K562 (cell line): ENCODE results near the gene MAGI1. TPM values are rescaled to one million over a fixed set of nuclear protein-coding genes. Genes with fewer than 3 reads are reported as not detected.

Source experiments
- ATAC-seq: fragments of 200-7000 bp; cut with Tn5 transposase; 3 replicates; pipeline ENCODE4 v1.9.1; 2020; ENCODE audit warnings: moderate library complexity
- BruUV-seq: library from RNA; stranded (reverse); fragments of 400-500 nt; replicated peaks from 2 replicates; lab custom pipeline; 2021; lab: Mats Ljungman, UMichigan
- CTCF ChIA-PET: fragments of 300-600 bp; formaldehyde crosslinking; extraction: SDS; loops from one replicate; lab custom pipeline; 2021; ENCODE audit warnings: low intra/inter-chr PET ratio; lab: Yijun Ruan, JAX
- POLR2A ChIA-PET: fragments of 300-600, 350-650 bp; sonication (Branson Sonifier 250); formaldehyde crosslinking; extraction: SDS; loops from one replicate; lab custom pipeline; 2021; ENCODE audit warnings: antibody characterized with exemption, inconsistent platforms; lab: Yijun Ruan, JAX
- DNase-seq, 4 experiments: peaks; one replicate each; pipeline versions ENCODE4 v3.0.0 to v3.0.0-alpha.2; 2011 to 2018; ENCODE audit warnings: low spot score in 3 of 4, mixed read lengths in 3 of 4; ENCODE audit errors: extremely low read depth in 1 of 4
- FAIRE-seq: peaks from 2 replicates; lab custom pipeline; 2011; peaks lifted over from hg19 to GRCh38; lab: Jason Lieb, UNC
- H2AFZ ChIP-seq: 2 replicates; pipeline ENCODE4 v1.6.0; 2011; ENCODE audit warnings: low read depth, low read length, control low read depth, inconsistent platforms
- H3K27ac ChIP-seq: fragments of 200-600 bp; 3 replicates; pipeline ENCODE4 v1.8.0; 2011; ENCODE audit warnings: low read depth, mild to moderate bottlenecking, control low read depth, inconsistent platforms, low read length, moderate library complexity, mixed read lengths; ENCODE audit errors: extremely low read depth
- H3K27me3 ChIP-seq, 2 experiments: fragments of 300-600 bp in 1 of 2; 2 replicates in 1 of 2; 3 replicates in 1 of 2; pipeline versions ENCODE4 v1.6.0 to v1.8.0; 2011; ENCODE audit warnings: inconsistent platforms in 2 of 2, low read length in 2 of 2, mild to moderate bottlenecking in 1 of 2, mixed read lengths in 1 of 2, moderate library complexity in 1 of 2; ENCODE audit not compliant: control insufficient read depth in 2 of 2, insufficient read depth in 2 of 2
- H3K36me3 ChIP-seq: fragments of 300-600 bp; 3 replicates; pipeline ENCODE4 v1.8.0; 2011; ENCODE audit warnings: mild to moderate bottlenecking, low read length, inconsistent platforms; ENCODE audit not compliant: control insufficient read depth, insufficient read depth
- H3K4me1 ChIP-seq, 2 experiments: fragments of 200-600 bp in 1 of 2; replicated peaks in 1 of 2; 2 replicates in 1 of 2; 3 replicates in 1 of 2; pipeline versions ENCODE4 v1.5.1 to v1.8.0; 2011; ENCODE audit warnings: inconsistent platforms in 2 of 2, low read length in 2 of 2, mild to moderate bottlenecking in 1 of 2, mixed read lengths in 1 of 2, moderate library complexity in 1 of 2; ENCODE audit not compliant: control insufficient read depth in 2 of 2, insufficient read depth in 2 of 2
- H3K4me2 ChIP-seq: 2 replicates; pipeline ENCODE4 v1.6.1; 2011; ENCODE audit warnings: low read length, control low read depth, inconsistent platforms, mixed read lengths; ENCODE audit not compliant: insufficient read depth
- H3K4me3 ChIP-seq: fragments of 200-600 bp; sonication (generic), shearing (Covaris generic); 2 replicates; pipeline ENCODE4 v1.5.1; 2016; ENCODE audit warnings: control low read depth, inconsistent platforms
- H3K79me2 ChIP-seq: fragments of 200-600 bp; 3 replicates; pipeline ENCODE4 v1.8.0; 2011; ENCODE audit warnings: low read length, inconsistent platforms; ENCODE audit not compliant: control insufficient read depth, insufficient read depth
- H3K9ac ChIP-seq, 2 experiments: 2 replicates each; pipeline versions ENCODE4 v1.6.0 to v1.6.1; 2011; ENCODE audit warnings: low read depth in 2 of 2, low read length in 2 of 2, control low read depth in 1 of 2, inconsistent platforms in 1 of 2, mild to moderate bottlenecking in 1 of 2, mixed read lengths in 1 of 2; ENCODE audit not compliant: insufficient read depth in 1 of 2
- H3K9me1 ChIP-seq: one replicate; pipeline ENCODE4 v1.6.0; 2011; ENCODE audit warnings: inconsistent platforms, mild to moderate bottlenecking, low read length, moderate library complexity; ENCODE audit not compliant: control insufficient read depth, insufficient read depth
- H3K9me3 ChIP-seq: replicated peaks from 2 replicates; pipeline ENCODE4 v1.5.1; 2011; ENCODE audit warnings: low read depth, low read length, inconsistent platforms; ENCODE audit not compliant: control insufficient read depth, insufficient read depth
- H4K20me1 ChIP-seq: replicated peaks from 2 replicates; pipeline ENCODE4 v1.6.1; 2011; ENCODE audit warnings: low read length, inconsistent platforms, mixed read lengths; ENCODE audit not compliant: control insufficient read depth, insufficient read depth
- CREB5 ChIP-seq: fragments of 250-450 bp; sonication (Bioruptor Pico); IDR thresholded peaks from 2 replicates; pipeline ENCODE4 v1.5.0; 2020; ENCODE audit warnings: mild to moderate bottlenecking
- DPF2 ChIP-seq: fragments of 450-650 bp; IDR thresholded peaks from 2 replicates; pipeline ENCODE4 v1.6.1; 2016
- FOXP1 ChIP-seq: sonication (generic); formaldehyde crosslinking; IDR thresholded peaks from 2 replicates; pipeline ENCODE4 v1.8.0; 2022; ENCODE audit warnings: mild to moderate bottlenecking, missing genetic modification reagents
- GATAD2A ChIP-seq: fragments of 450-650 bp; IDR thresholded peaks from 2 replicates; pipeline ENCODE4 v1.6.1; 2017
- HBP1 ChIP-seq: fragments of 450-650 bp; formaldehyde crosslinking; IDR thresholded peaks from 2 replicates; pipeline ENCODE4 v1.4.0; 2022; ENCODE audit warnings: missing genetic modification characterization
- KHSRP ChIP-seq: fragments of 450-650 bp; IDR thresholded peaks from 2 replicates; pipeline ENCODE4 v1.6.1; 2017
- MEF2A ChIP-seq: IDR thresholded peaks from 2 replicates; pipeline ENCODE4 v1.6.1; 2011; ENCODE audit warnings: low read depth, mild to moderate bottlenecking, low read length, moderate library complexity; ENCODE audit not compliant: control insufficient read depth
- MXI1 ChIP-seq: IDR thresholded peaks from 2 replicates; pipeline ENCODE4 v1.6.1; 2011; ENCODE audit warnings: low read depth, mild to moderate bottlenecking, improper control_type of control experiment, low read length
- NBN ChIP-seq: fragments of 450-650 bp; IDR thresholded peaks from 2 replicates; pipeline ENCODE4 v1.6.1; 2016; ENCODE audit warnings: low read depth, mild to moderate bottlenecking
- NFYB ChIP-seq: IDR thresholded peaks from 2 replicates; pipeline ENCODE4 v1.6.1; 2011; ENCODE audit warnings: mild to moderate bottlenecking, moderate library complexity; ENCODE audit not compliant: insufficient read length; ENCODE audit errors: extremely low read depth
- POLR3G ChIP-seq: IDR thresholded peaks from 2 replicates; pipeline ENCODE4 v1.6.1; 2011; ENCODE audit not compliant: insufficient read length, insufficient replicate concordance; ENCODE audit errors: extremely low read depth
- SIN3A ChIP-seq, 2 experiments: fragments of 150-350 bp in 1 of 2; IDR thresholded peaks; 2 replicates each; pipeline ENCODE4 v1.6.1; 2011 to 2016; ENCODE audit warnings: borderline replicate concordance in 2 of 2, low read depth in 2 of 2, low read length in 2 of 2, mild to moderate bottlenecking in 2 of 2, moderate library complexity in 2 of 2; ENCODE audit not compliant: control insufficient read depth in 1 of 2
- SLC30A9 ChIP-seq: fragments of 250-450 bp; sonication (Bioruptor Pico); IDR thresholded peaks from 2 replicates; pipeline ENCODE4 v1.8.0; 2022; ENCODE audit warnings: mild to moderate bottlenecking, moderate library complexity
- XRCC3 ChIP-seq: fragments of 450-650 bp; IDR thresholded peaks from 2 replicates; pipeline ENCODE4 v1.6.1; 2017; ENCODE audit warnings: mild to moderate bottlenecking, moderate library complexity
- ZFP36 ChIP-seq: fragments of 150-350 bp; IDR thresholded peaks from 2 replicates; pipeline ENCODE4 v1.6.1; 2018; ENCODE audit warnings: low read length, low read depth; ENCODE audit not compliant: partially characterized antibody
- ZNF436 ChIP-seq: fragments of 250-450, 450-650 bp; sonication (Bioruptor Pico); formaldehyde crosslinking; IDR thresholded peaks from 2 replicates; pipeline ENCODE4 v1.7.0; 2020; ENCODE audit warnings: mild to moderate bottlenecking
- ZNF518B ChIP-seq: fragments of 250-450 bp; sonication (Bioruptor Pico); IDR thresholded peaks from 2 replicates; pipeline ENCODE4 v1.5.0; 2021; ENCODE audit warnings: mild to moderate bottlenecking, moderate library complexity
- ZNF695 ChIP-seq: fragments of 450-650 bp; formaldehyde crosslinking; IDR thresholded peaks from 2 replicates; pipeline ENCODE4 v1.4.0; 2020; ENCODE audit warnings: mild to moderate bottlenecking, moderate library complexity
- WGBS: fragments of 100-300 bp; shearing (Covaris generic); methylation state at CpG from one replicate; pipeline ENCODE4 v1.1.6; 2016; ENCODE audit warnings: low coverage, mixed read lengths; ENCODE audit not compliant: insufficient coverage; ENCODE audit errors: missing lambda C conversion rate; 5-methylcytosine and 5-hydroxymethylcytosine counted together
- in situ Hi-C: fragments of 300-500 bp; cut with MboI; formaldehyde crosslinking; loops from 4 replicates; pipeline ENCODE4 v1.15.0; 2018; ENCODE audit warnings: inconsistent platforms, mixed read lengths
- intact Hi-C: fragments of 100-400 bp; cut with micrococcal nuclease; formaldehyde crosslinking; loops from 2 replicates; pipeline ENCODE4 v1.14.2; 2022
- polyA plus RNA-seq, 8 experiments: library from polyadenylated mRNA; depleted of rRNA in 4 of 8; stranded (reverse) in 5 of 8; unstranded in 3 of 8; fragments of >200 nt; fragmentation: Nextera tagmentation in 2 of 8; fragmentation: Illumina TruSeq in 1 of 8; extraction: Ambion mirVana in 2 of 8; extraction: Trizol in 1 of 8; gene quantifications; 2 replicates each; pipeline versions ENCODE4 v1.2.1 to v1.2.3, GENCODE V29; 2011 to 2014; ENCODE audit warnings: inconsistent platforms in 1 of 8, missing spikeins in 1 of 8
- total RNA-seq, 7 experiments: library from RNA; depleted of rRNA in 6 of 7; stranded (reverse); fragments of >200 nt in 6 of 7; fragmentation: Illumina TruSeq in 2 of 7; extraction: Trizol in 2 of 7; gene quantifications; 2 replicates each; pipeline versions ENCODE4 v1.2.1 to v1.2.3, GENCODE V29; 2011 to 2021; ENCODE audit warnings: low replicate concordance in 1 of 7

The MAGI1 gene
- total and polyA plus RNA-seq, 9 of the 15 experiments (the other 6 are each of a cell fraction or from before 2014, with no cell fraction given) = 7.8 to 59.4 (median 43.2) TPM

GRCh38 chr3:65362688-65363087 lies 676.0 kb downstream of the MAGI1 start:
- Histone ChIP-seq H3K36me3 (peaks cover 52% of the 10 kb centered on the region), H3K4me2 (no peak overlapping the region), H3K27ac (no peak overlapping the region), H3K4me3 (no peak overlapping the region), H3K79me2 (no peaks in the 10 kb centered on the region), H3K9ac (no peak overlapping the region), H3K9me3 (no peaks in the 10 kb centered on the region), H4K20me1 (no peaks in the 10 kb centered on the region), H3K27me3 (no peaks in the 10 kb centered on the region), H3K4me1 (no peaks in the 10 kb centered on the region), H3K9me1 (no peaks in the 10 kb centered on the region), H2AFZ (no peak overlapping the region)
- no TSS peak for BruUV-seq
- POLR2A ChIA-PET = interaction anchor here (1.1 kb wide), 1 partner anchor 8 kb away, joined by 3 read pairs; no protein-coding TSS in a partner anchor
- 92% methylated on average over 1 of the region's 1 CpG for WGBS
- in situ Hi-C loops (no loop called here), intact Hi-C loops (no loop called here)
- ATAC-seq (no peak), FAIRE-seq (no peak), DNase-seq (no peak)
- CTCF ChIA-PET = no interaction called here
- no peak for TF ChIP-seq ZNF436 (CRISPR knock-in tag)
- TF ChIP-seq CREB5 (CRISPR knock-in tag) = no peak
- TF ChIP-seq DPF2 = no peak
- no peak for TF ChIP-seq MXI1
- no peak for TF ChIP-seq GATAD2A
- no peak for TF ChIP-seq SLC30A9
- TF ChIP-seq SIN3A (IDR thresholded peaks at IDR 0.05; ENCODE audit: borderline replicate concordance in 2 of 2, control insufficient read depth in 1 of 2, low read depth in 2 of 2, low read length in 2 of 2) = no peak
- no peak for TF ChIP-seq MEF2A
- TF ChIP-seq NFYB = no peak
- no peak for TF ChIP-seq NBN
- TF ChIP-seq ZFP36 = no peak
- TF ChIP-seq ZNF695 (CRISPR knock-in tag) = no peak
- TF ChIP-seq POLR3G = no peak
- TF ChIP-seq ZNF518B (CRISPR knock-in tag) = no peak
- TF ChIP-seq XRCC3 = no peak
- TF ChIP-seq HBP1 (CRISPR knock-in tag) = no peak
- no peak for TF ChIP-seq FOXP1 (CRISPR knock-in tag)
- no peak for TF ChIP-seq KHSRP
